ENCODE results near the gene ST6GALNAC6. TPM values are rescaled to one million over a fixed set of nuclear protein-coding genes. Genes with fewer than 3 reads are reported as not detected.

ST6GALNAC6 gene
- total and polyA plus RNA-seq, 2 experiments from 2014 or later = 31.8 to 47.7 TPM

GRCh38 chr9:127892831-127893230, 6.6 kb downstream of the ST6GALNAC6 start:
- H3K9me2 ChIP-seq (replicated peaks; ENCODE audit: insufficient read depth) = no peaks in the 10 kb centered on the region
- no peaks in the 10 kb centered on the region for H4K20me1 ChIP-seq (ENCODE audit: insufficient read depth, poor library complexity, severe bottlenecking)
- no peaks in the 10 kb centered on the region for H3K27me3 ChIP-seq
- H3K4me2 ChIP-seq = no peak overlapping the region
- TF ChIP-seq EZH2 (IDR thresholded peaks at IDR 0.05; ENCODE audit: borderline replicate concordance) = no peak
- no peak for TF ChIP-seq CTCF (IDR thresholded peaks at IDR 0.05; ENCODE audit: poor library complexity)
- TF ChIP-seq EZH2phosphoT487 (IDR thresholded peaks at IDR 0.05; ENCODE audit: low read depth, severe bottlenecking, unreplicated experiment) = no peak
- H2AFZ ChIP-seq = no peak overlapping the region
- H3K79me2 ChIP-seq = no peaks in the 10 kb centered on the region
- WGBS (ENCODE audit: low lambda C conversion rate, missing lambda C conversion rate) = 97% methylated on average over 6 of the region's 6 CpGs
- no peak overlapping the region for H3K4me3 ChIP-seq
- peaks cover 11% of the 10 kb centered on the region for H3K4me1 ChIP-seq (ENCODE audit: insufficient read depth)
- H3K9me3 ChIP-seq (ENCODE audit: low read depth) = no peaks in the 10 kb centered on the region
- no peak for DNase-seq (ENCODE audit: low spot score)
- H3K27ac ChIP-seq = no peak overlapping the region
- no peaks in the 10 kb centered on the region for H3K36me3 ChIP-seq (replicated peaks; ENCODE audit: insufficient read depth, low read depth)

GRCh38 chr9:127890053-127890452, 9.3 kb downstream of the ST6GALNAC6 start:
- Histone ChIP-seq H3K9me3 (ENCODE audit: low read depth) (no peaks in the 10 kb centered on the region), H3K79me2 (no peaks in the 10 kb centered on the region), H3K4me1 (ENCODE audit: insufficient read depth) (no peaks in the 10 kb centered on the region), H4K20me1 (ENCODE audit: insufficient read depth, poor library complexity, severe bottlenecking) (no peaks in the 10 kb centered on the region), H3K9me2 (replicated peaks; ENCODE audit: insufficient read depth) (no peaks in the 10 kb centered on the region), H3K27ac (no peak overlapping the region), H3K36me3 (replicated peaks; ENCODE audit: insufficient read depth, low read depth) (no peaks in the 10 kb centered on the region), H3K4me2 (no peak overlapping the region), H3K4me3 (no peak overlapping the region), H3K27me3 (no peaks in the 10 kb centered on the region), H2AFZ (no peak overlapping the region)
- WGBS (ENCODE audit: low lambda C conversion rate, missing lambda C conversion rate) = 96% methylated on average over 3 of the region's 3 CpGs
- TF ChIP-seq EZH2phosphoT487 (IDR thresholded peaks at IDR 0.05; ENCODE audit: low read depth, severe bottlenecking, unreplicated experiment) (no peak), CTCF (IDR thresholded peaks at IDR 0.05; ENCODE audit: poor library complexity) (no peak), EZH2 (IDR thresholded peaks at IDR 0.05; ENCODE audit: borderline replicate concordance) (no peak)
- no peak for DNase-seq (ENCODE audit: low spot score)

- no peaks in the 10 kb centered on the region for H3K79me2 ChIP-seq
- H3K27me3 ChIP-seq = no peaks in the 10 kb centered on the region
- TF ChIP-seq EZH2phosphoT487 (IDR thresholded peaks at IDR 0.05; ENCODE audit: low read depth, severe bottlenecking, unreplicated experiment) (no peak), EZH2 (IDR thresholded peaks at IDR 0.05; ENCODE audit: borderline replicate concordance) (no peak), CTCF (IDR thresholded peaks at IDR 0.05; ENCODE audit: poor library complexity) (no peak)
- H3K4me1 ChIP-seq (ENCODE audit: insufficient read depth) = no peaks in the 10 kb centered on the region
- no peak overlapping the region for H3K4me2 ChIP-seq
- H3K36me3 ChIP-seq (replicated peaks; ENCODE audit: insufficient read depth, low read depth) = no peaks in the 10 kb centered on the region
- 97% methylated on average over 2 of the region's 2 CpGs for WGBS (ENCODE audit: low lambda C conversion rate, missing lambda C conversion rate)
- H3K9me3 ChIP-seq (ENCODE audit: low read depth) = no peaks in the 10 kb centered on the region
- no peaks in the 10 kb centered on the region for H3K9me2 ChIP-seq (replicated peaks; ENCODE audit: insufficient read depth)
- H4K20me1 ChIP-seq (ENCODE audit: insufficient read depth, poor library complexity, severe bottlenecking) = no peaks in the 10 kb centered on the region
- no peak for DNase-seq (ENCODE audit: low spot score)
- H3K4me3 ChIP-seq = no peak overlapping the region
- H3K27ac ChIP-seq = no peak overlapping the region
- no peak overlapping the region for H2AFZ ChIP-seq
These were observed 11.6 kb downstream of the ST6GALNAC6 start for GRCh38 chr9:127887792-127888191.
